Peyer's patch (tissue), 4 donors: ENCODE data around the gene KCNIP4.

Experiments used
- POLR2A ChIP-seq, 2 donors: fragments of 450-650 bp; IDR thresholded peaks; one replicate each; pipeline ENCODE4 v1.5.1; 2017; ENCODE audit warnings: antibody characterized with exemption in 2 of 2, mild to moderate bottlenecking in 2 of 2, moderate library complexity in 2 of 2
- TF ChIP-seq, protein P1 (sequence below), 6 experiments: fragments of 450-650 bp in 4 of 6; fragments of 200-600 bp in 2 of 6; sonication (generic) in 1 of 6; IDR thresholded peaks; one replicate each; pipeline ENCODE4 v1.5.1; 2017 to 2019; ENCODE audit warnings: antibody characterized with exemption in 6 of 6, mild to moderate bottlenecking in 3 of 6, moderate library complexity in 1 of 6

- TF ChIP-seq, protein P1, sequence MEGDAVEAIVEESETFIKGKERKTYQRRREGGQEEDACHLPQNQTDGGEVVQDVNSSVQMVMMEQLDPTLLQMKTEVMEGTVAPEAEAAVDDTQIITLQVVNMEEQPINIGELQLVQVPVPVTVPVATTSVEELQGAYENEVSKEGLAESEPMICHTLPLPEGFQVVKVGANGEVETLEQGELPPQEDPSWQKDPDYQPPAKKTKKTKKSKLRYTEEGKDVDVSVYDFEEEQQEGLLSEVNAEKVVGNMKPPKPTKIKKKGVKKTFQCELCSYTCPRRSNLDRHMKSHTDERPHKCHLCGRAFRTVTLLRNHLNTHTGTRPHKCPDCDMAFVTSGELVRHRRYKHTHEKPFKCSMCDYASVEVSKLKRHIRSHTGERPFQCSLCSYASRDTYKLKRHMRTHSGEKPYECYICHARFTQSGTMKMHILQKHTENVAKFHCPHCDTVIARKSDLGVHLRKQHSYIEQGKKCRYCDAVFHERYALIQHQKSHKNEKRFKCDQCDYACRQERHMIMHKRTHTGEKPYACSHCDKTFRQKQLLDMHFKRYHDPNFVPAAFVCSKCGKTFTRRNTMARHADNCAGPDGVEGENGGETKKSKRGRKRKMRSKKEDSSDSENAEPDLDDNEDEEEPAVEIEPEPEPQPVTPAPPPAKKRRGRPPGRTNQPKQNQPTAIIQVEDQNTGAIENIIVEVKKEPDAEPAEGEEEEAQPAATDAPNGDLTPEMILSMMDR (IDR thresholded peaks at IDR 0.05): no peak
- no peak for TF ChIP-seq POLR2A (IDR thresholded peaks at IDR 0.05)
Measured at GRCh38 chr4:21989351-21989750, 40.8 kb upstream of the KCNIP4 start.
